DOHH2 (cell line): ENCODE data around the gene PRELID2.

ENCODE experiments used
- CTCF ChIP-seq: fragments of 200-600 bp; sonication (generic); IDR thresholded peaks from one replicate; pipeline ENCODE4 v1.5.1; 2014; ENCODE audit warnings: antibody characterized with exemption, mild to moderate bottlenecking, low read depth, low read length; ENCODE audit not compliant: poor library complexity, severe bottlenecking
- EZH2phosphoT487 ChIP-seq: fragments of 200-600 bp; sonication (generic); IDR thresholded peaks from 2 replicates; pipeline ENCODE4 v1.6.1; 2017; ENCODE audit warnings: borderline replicate concordance, mild to moderate bottlenecking, antibody characterized with exemption, low read length, moderate library complexity, mixed read lengths

GRCh38 chr5:145824040-145824439 lies 11.1 kb downstream of the PRELID2 start:
- no peak for TF ChIP-seq CTCF
- no peak for TF ChIP-seq EZH2phosphoT487
